Measurements from ENCODE around the gene NKIRAS2. TPM values are rescaled to one million over a fixed set of nuclear protein-coding genes. Genes with fewer than 3 reads are reported as not detected.

Gene NKIRAS2
- total RNA-seq, 1 donor from 2014 or later = 43.8 TPM

- DNase-seq (no peak), ATAC-seq (ENCODE audit: poor library complexity) (no peak)
- intact Hi-C loops (cut with DNase I) = no loop called here
These were observed 27.5 kb downstream of the NKIRAS2 start for GRCh38 chr17:42047343-42047742.

GRCh38 chr17:42049834-42050392, 30.0 kb downstream of the NKIRAS2 start:
- intact Hi-C loops (cut with DNase I) = no loop called here
- ATAC-seq (ENCODE audit: poor library complexity) (peak; percentile 23), DNase-seq (no peak)

- ATAC-seq (ENCODE audit: poor library complexity) (peak; percentile 91), DNase-seq (peak; percentile 73)
- intact Hi-C loops (cut with DNase I) = no loop called here
These were observed 30.6 kb downstream of the NKIRAS2 start, which contains the start of gene C17orf113 for GRCh38 chr17:42050393-42051012. TSS of gene C17orf113 (minus strand) at chr17:42050601. CDS start at chr17:42043376, 7,225 bp downstream.

GRCh38 chr17:42051013-42051400, 31.1 kb downstream of the NKIRAS2 start:
- DNase-seq (no peak), ATAC-seq (ENCODE audit: poor library complexity) (no peak)
- intact Hi-C loops (cut with DNase I) = no loop called here

GRCh38 chr17:42051645-42052044, 31.8 kb downstream of the NKIRAS2 start:
- intact Hi-C loops (cut with DNase I) = no loop called here
- no peak for DNase-seq
- ATAC-seq (ENCODE audit: poor library complexity) = no peak

- intact Hi-C loops (cut with DNase I) = no loop called here
- ATAC-seq (ENCODE audit: poor library complexity) (no peak), DNase-seq (no peak)
These were observed 32.5 kb downstream of the NKIRAS2 start for GRCh38 chr17:42052346-42052877.

- intact Hi-C loops (cut with DNase I) = no loop called here
- DNase-seq (no peak), ATAC-seq (ENCODE audit: poor library complexity) (no peak)
These were observed 34.0 kb downstream of the NKIRAS2 start for GRCh38 chr17:42053731-42054500.

GRCh38 chr17:42055027-42055426, 35.1 kb downstream of the NKIRAS2 start:
- intact Hi-C loops (cut with DNase I) = no loop called here
- DNase-seq (no peak), ATAC-seq (ENCODE audit: poor library complexity) (no peak)

GRCh38 chr17:42055496-42055895, 35.6 kb downstream of the NKIRAS2 start:
- intact Hi-C loops (cut with DNase I) = no loop called here
- ATAC-seq (ENCODE audit: poor library complexity) (no peak), DNase-seq (no peak)

- intact Hi-C loops (cut with DNase I) = no loop called here
- no peak for DNase-seq
- no peak for ATAC-seq (ENCODE audit: poor library complexity)
These were observed 36.7 kb downstream of the NKIRAS2 start for GRCh38 chr17:42056635-42057034.

- intact Hi-C loops (cut with DNase I) = no loop called here
- ATAC-seq (ENCODE audit: poor library complexity) = no peak
These were observed 38.2 kb downstream of the NKIRAS2 start for GRCh38 chr17:42058063-42058462.

GRCh38 chr17:42059815-42060214, 39.9 kb downstream of the NKIRAS2 start:
- no peak for DNase-seq
- no peak for ATAC-seq (ENCODE audit: poor library complexity)
- intact Hi-C loops (cut with DNase I) = no loop called here

More at GRCh38 chr17:42058063-42058462, 38.2 kb downstream of the NKIRAS2 start:
- no peak for DNase-seq

GRCh38 chr17:42060231-42060630, 40.3 kb downstream of the NKIRAS2 start:
- ATAC-seq (ENCODE audit: poor library complexity) = no peak
- intact Hi-C loops (cut with DNase I) = no loop called here
- no peak for DNase-seq

GRCh38 chr17:42061646-42062487, 42.0 kb downstream of the NKIRAS2 start:
- no peak for DNase-seq
- intact Hi-C loops (cut with DNase I) = no loop called here
- ATAC-seq (ENCODE audit: poor library complexity) = no peak

- ATAC-seq (ENCODE audit: poor library complexity) (no peak), DNase-seq (no peak)
- intact Hi-C loops (cut with DNase I) = no loop called here
These were observed 42.8 kb downstream of the NKIRAS2 start for GRCh38 chr17:42062681-42063080.

- no peak for DNase-seq
- intact Hi-C loops (cut with DNase I) = loop anchor here (5.0 kb wide), 1 partner anchor 37 kb away; no protein-coding TSS in a partner anchor
- ATAC-seq (ENCODE audit: poor library complexity) = no peak
These were observed 45.3 kb downstream of the NKIRAS2 start for GRCh38 chr17:42065201-42065600.

GRCh38 chr17:42067371-42068091, 47.6 kb downstream of the NKIRAS2 start:
- ATAC-seq (ENCODE audit: poor library complexity) (peak; percentile 40), DNase-seq (peak; percentile 77)
- intact Hi-C loops (cut with DNase I) = loop anchor here (5.0 kb wide), 1 partner anchor 35 kb away; no protein-coding TSS in a partner anchor

- ATAC-seq (ENCODE audit: poor library complexity) (no peak), DNase-seq (no peak)
- intact Hi-C loops (cut with DNase I) = loop anchor here (5.0 kb wide), 1 partner anchor 33 kb away; no protein-coding TSS in a partner anchor
These were observed 49.1 kb downstream of the NKIRAS2 start for GRCh38 chr17:42068979-42069378.

All from Right ventricle myocardium superior (tissue), 1 donor.